Esophagus squamous epithelium (tissue), 4 donors: Measurements from ENCODE around the gene NAA16.

Experiments
- CTCF ChIP-seq, 6 experiments: fragments of 450-650 bp in 4 of 6; fragments of 200-600 bp in 2 of 6; sonication (generic) in 2 of 6; IDR thresholded peaks; one replicate each; pipeline ENCODE4 v1.5.1; 2016 to 2019; ENCODE audit warnings: antibody characterized with exemption in 6 of 6, mild to moderate bottlenecking in 4 of 6, moderate library complexity in 4 of 6
- POLR2A ChIP-seq, 4 donors: fragments of 450-650 bp; IDR thresholded peaks; one replicate each; pipeline ENCODE4 v1.6.1; 2017; ENCODE audit warnings: antibody characterized with exemption in 4 of 4, mild to moderate bottlenecking in 4 of 4, moderate library complexity in 3 of 4

DNA sequence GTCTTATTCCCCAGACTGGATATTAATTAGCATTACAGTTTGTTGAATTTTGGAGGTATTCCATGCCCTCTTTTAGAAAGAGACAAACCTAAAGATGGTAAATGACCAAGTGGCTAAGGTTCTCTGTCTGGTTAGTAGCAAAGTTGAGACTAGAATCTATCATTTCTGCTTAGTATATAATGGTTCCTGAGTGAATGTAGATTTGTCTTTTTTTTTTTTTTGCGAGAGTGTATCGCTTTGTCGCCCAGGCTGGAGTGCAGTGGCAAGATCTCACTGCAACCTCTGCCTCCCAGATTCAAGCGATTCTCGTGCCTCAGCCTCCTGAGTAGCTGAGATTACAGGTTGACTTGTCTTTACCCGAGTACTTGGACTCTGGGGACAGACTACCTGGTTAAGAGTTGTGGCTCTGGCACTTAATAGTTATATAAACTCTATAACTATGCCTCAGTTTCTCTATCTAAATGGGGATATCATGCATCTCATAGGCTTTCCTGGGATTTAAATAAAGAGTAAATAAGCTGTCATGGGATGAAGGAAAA, 2.7 kb downstream of the NAA16 start:
- TF ChIP-seq CTCF (IDR thresholded peaks at IDR 0.05): no peak
- TF ChIP-seq POLR2A (IDR thresholded peaks at IDR 0.05): no peak
